Activated T-helper 1 cell treated with anti-CD3 and anti-CD28 coated beads, Interleukin-2, amount 50 U/mL, for 16 hours (primary cell): ENCODE data around the gene PHF23.

Experiments used
- DNase-seq, 2 donors: peaks; one replicate each; pipeline ENCODE4 v3.0.0-alpha.2; 2020; ENCODE audit warnings: low read depth in 1 of 2, low spot score in 1 of 2

The PHF23 gene

DNA sequence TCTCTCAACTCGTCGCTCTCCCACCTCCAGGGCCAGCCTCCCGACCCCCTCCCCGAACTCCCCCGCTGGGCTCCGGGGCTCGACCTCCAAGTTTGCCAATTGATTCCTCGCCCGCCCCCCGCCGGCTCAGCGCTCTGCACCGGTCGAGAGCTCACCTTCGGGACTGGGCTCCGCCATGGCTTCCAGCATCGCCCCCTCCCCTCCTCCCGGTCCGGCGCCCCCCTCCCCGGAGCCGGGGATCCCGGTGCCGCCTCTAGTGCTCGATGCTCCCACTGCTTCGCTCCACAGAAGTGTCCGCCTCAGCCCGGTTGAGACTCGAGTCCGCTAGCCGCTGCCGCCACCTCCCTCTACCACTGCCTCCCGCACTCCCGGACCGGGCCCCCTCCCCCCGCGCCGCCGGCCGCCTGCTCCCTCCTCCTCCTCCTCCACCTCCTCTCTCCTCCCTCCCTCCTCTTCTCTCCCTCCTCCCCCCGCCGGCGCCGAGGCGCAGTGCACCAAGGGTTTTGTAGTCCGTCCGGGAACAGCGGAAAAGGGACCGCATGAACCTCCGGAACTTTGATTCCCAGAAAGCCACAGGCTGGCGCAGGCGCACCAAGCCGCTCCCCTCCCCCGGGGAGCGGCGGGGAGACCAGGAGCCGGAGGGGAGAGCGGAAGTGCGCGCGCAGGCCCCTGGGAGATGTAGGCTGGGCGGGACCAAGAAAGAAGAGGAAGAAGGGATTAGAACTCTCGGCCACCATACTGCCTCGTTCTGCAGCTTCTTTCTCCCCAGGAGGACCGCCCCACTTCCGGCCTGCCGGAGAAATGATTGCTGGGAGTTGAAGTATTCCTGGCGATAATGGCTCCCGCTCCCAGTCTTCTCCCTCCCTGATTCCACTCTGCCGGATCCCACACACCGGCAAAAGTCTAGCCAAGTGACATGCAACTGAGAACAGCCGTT, at the start of gene PHF23:
PHF23 (minus strand) TSS at position 367 of the 937 bp plus-strand sequence; CDS start at position 189, 178 bp downstream.
- DNase-seq = peak; percentile 94 to 97

DNA sequence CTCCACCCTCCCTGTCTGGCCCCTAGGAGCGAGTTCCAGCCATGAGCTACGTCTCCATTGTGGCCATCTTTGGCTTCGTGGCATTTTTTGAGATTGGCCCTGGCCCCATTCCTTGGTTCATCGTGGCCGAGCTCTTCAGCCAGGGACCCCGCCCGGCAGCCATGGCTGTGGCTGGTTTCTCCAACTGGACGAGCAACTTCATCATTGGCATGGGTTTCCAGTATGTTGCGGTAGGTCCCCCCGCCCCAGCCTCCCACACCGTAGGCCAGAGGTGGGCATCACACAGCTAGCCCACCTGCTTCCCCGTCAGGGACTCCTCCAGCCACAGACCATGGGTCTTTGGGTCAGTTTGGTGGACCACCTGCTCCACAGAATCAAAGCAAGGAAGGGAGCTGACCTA, 46.4 kb upstream of the PHF23 start:
- DNase-seq = no peak

DNA sequence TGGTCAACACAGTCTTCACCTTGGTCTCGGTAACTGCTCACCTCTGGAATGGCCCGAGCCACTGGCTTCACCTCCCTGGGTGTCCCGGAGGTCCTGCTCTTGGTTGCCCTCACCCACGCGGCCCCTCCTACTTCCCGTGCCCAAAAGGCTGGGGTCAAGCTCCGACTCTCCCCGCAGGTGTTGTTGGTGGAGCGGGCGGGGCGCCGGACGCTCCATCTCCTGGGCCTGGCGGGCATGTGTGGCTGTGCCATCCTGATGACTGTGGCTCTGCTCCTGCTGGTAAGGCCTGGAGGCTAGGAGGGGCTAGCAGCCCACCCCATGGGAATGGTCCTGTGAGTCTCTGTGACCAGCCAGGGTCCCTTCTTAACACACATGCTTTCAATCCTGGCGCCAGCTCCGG, 45.7 kb upstream of the PHF23 start:
- no peak for DNase-seq

DNA sequence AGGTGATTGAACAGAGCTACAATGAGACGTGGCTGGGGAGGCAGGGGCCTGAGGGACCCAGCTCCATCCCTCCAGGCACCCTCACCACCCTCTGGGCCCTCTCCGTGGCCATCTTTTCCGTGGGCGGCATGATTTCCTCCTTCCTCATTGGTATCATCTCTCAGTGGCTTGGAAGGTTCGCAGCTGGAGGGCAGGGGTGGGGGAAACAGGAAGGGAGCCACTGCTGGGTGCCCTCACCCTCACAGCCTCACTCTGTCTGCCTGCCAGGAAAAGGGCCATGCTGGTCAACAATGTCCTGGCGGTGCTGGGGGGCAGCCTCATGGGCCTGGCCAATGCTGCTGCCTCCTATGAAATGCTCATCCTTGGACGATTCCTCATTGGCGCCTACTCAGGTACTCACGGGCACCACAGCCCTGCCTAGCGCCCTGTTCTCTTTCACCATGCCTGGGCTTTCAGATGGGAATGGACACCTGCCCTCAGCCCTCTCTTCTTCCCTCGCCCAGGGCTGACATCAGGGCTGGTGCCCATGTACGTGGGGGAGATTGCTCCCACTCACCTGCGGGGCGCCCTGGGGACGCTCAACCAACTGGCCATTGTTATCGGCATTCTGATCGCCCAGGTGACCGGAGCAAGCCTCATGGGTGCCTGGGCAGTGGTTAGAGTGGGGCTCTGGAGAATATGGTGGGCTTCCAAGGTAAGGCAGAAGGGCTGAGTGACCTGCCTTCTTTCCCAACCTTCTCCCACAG, 44.4 kb upstream of the PHF23 start:
- no peak for DNase-seq

DNA sequence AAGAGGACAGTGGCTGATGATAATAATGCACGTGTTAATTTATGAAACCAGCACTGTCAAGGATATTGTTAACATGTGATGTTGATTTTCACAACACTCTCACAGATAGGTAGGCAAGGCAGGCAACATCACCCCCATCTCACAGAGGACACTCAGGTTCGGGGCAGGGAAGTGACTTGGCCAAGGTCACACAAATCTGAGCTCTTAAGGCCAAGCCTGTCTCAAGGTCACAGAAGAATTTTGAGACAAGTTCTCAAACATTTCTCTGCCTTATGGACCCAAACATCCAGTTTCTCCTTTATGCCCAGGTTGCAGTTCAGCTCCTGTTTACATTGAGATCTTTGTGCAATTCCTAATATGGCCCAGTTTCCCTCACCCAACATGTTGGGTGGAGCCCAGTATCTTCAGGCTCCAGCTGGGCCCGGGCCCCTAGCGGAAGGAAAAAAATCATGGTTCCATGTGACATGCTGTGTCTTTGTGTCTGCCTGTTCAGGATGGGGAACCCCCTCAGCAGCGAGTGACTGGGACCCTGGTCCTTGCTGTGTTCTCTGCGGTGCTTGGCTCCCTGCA, 43.6 kb upstream of the PHF23 start:
- DNase-seq = no peak

DNA sequence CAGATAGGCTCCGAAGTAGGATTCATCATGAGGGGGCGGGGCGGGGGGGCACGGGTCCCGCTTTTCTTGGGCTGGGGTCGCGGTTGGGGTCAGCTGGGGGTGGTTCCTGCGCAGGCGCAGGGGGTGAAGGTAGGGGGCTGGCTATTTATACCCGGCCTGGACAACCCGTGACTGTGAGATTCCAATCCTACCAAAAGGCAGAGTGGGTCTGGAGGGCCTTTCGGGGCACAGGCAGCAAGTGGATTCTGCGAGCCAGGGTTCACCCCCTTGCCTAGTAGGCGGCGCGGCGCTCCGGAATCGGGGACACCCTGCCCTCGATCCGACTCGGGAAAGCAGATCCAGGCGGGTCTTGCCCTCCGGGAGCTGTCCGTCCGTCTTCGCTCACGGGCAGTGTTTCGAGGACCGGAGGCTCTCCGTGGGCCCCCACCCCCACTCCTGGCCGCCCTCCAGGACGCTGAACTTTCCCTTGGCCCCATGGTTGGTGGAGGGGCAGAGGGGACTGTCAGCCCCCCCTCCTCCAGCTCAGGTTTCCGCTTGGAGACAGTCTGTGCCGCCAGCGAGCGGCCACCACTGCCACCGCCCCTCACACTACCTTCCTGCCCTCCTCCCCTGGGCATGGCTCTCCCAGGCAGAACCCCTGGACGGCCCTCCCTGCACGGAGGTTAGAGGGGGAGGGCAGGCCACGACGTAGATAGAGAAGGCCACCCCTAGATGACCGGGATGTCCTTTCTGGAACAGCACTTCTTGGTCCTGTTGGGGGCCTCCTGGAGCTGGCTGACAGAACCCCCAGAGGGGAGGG, 42.9 kb upstream of the PHF23 start:
- DNase-seq = no peak

DNA sequence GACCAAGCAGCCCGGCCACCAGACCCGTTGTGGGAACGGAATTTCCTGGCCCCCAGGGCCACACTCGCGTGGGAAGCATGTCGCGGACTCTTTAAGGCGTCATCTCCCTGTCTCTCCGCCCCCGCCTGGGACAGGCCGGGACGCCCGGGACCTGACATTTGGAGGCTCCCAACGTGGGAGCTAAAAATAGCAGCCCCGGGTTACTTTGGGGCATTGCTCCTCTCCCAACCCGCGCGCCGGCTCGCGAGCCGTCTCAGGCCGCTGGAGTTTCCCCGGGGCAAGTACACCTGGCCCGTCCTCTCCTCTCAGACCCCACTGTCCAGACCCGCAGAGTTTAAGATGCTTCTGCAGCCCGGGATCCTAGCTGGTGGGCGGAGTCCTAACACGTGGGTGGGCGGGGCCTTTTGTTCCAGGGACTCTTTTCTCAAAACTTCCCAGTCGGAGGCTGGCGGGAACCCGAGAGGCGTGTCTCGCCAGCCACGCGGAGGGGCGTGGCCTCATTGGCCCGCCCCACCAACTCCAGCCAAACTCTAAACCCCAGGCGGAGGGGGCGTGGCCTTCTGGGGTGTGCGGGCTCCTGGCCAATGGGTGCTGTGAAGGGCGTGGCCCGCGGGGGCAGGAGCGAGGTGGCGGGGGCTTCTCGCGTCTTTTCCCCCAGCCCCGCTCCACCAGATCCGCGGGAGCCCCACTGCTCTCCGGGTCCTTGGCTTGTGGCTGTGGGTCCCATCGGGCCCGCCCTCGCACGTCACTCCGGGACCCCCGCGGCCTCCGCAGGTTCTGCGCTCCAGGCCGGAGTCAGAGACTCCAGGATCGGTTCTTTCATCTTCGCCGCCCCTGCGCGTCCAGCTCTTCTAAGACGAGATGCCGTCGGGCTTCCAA, 42.1 kb upstream of the PHF23 start, which contains the start of gene SLC2A4:
SLC2A4 (plus strand) TSS at position 645 of the 879 bp plus-strand sequence; CDS start at position 862, 217 bp downstream.
- DNase-seq = peak; percentile 42 to 74

DNA sequence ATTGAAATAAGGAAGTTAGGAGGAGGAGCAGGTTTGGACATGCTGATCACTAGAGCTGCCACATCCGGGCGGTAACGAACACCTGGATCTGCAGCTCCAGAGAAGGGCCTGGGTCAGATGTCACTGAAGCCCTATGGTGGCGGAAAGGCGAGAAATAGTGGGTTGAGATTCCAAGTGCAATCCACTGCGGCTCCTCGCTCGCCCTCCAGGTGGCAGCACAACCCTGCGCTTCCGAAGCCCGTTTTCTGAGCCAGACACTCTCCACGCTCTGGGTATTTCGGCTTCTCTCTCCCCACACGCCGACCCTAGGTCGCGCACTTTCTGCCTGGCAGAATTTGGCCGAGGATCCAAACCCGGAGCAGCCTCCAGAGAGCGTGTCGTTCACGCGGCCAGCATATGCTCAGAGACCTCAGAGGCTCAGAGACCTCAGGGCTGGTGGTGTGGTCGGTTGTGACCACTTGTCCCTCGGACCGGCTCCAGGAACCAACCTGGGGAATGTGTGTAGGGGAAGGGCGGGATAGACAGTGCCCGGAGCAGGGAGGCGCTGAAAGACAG, 41.3 kb upstream of the PHF23 start:
- DNase-seq = peak; percentile 75 to 77

DNA sequence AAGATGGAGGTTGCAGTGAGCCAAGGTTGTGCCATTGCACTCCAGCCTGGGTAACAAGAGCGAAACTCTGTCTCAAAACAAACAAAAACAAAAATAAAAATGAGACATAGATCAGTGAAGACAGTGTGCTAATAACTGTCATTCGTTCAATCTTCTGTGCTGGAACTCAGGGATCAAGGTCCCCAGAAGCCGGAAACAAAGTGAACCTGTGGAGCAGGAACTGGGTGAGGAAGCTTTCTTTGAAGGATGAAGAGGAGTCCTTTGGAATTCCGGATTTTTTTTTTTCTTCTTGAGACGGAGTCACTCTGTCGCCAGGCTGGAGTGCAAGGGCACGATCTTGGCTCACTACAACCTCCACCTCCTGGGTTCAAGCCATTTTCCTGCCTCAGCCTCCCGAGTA, 40.2 kb upstream of the PHF23 start:
- DNase-seq = no peak

DNA sequence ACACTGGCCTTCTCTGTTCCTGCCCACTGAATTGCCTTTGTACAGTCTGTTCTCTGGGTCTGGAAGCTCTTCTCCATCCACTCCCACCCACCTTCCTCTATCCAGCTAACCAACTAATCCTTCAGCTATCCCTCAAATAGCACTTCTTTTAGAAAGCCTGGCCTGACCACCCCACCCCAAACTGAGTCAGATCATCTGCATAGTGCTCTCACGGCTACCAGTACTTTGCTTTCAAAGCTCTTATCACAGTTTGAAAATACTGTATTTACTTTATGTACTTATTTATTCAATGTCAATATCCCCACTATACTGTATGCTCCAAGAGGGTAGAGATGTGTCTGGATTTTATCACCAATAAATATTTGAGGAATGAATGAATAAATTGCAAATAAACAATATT, 27.5 kb upstream of the PHF23 start:
- DNase-seq = no peak

DNA sequence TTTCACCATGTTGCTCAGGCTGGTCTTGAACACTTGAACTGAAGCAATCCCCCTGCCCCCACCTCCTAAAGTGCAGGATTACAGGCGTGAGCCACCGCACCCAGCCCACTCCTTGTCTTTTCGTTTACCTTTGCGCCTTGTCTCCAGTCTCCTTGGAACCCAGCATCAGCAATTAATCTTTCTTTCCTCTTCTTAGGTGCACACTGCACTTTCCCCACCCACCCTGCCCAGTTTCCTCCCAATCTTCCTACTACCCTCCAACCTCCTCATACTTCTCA, 24.5 kb upstream of the PHF23 start:
- no peak for DNase-seq

DNA sequence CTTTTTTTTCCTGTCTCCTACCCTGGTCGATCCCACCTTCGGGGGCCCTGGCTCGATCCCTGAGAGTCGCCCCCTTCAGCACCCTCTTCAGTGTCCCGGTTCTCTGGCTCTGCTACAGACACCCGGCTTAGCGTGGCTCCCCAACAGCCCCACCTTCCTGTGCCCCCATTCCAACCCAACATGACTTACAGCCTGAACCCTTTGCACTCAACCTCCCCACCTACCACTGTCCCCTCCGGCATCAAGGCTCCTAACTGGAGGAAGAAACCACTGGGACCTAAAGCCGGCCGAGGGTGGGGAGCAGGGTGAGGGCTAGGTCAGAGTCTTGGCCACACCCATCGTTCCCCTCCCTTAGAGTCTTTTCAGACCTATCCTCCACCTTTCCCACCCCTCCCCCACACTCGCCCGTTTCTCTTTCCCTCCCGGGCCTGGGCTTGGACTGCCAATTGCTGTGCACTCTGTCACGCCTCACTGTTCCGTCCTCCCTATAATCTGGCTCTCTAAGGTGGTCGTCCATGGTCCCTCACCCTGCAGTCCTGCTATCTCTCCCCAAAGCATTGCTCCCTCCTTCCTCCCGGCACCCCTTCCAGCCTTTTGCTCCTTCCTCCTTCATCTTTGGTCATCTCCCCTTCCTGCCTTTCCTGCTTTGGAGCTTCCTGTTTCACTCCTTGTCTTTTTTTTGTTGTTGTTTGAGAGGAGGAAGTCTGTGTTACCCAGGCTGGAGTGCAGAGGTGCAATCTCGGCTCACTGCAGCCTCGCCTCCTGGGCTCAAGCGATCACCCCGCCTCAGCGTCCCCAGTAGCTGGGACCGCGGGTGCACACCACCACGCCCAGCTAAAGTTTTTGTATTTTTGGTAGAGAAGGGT, 23.9 kb upstream of the PHF23 start:
- DNase-seq = no peak

DNA sequence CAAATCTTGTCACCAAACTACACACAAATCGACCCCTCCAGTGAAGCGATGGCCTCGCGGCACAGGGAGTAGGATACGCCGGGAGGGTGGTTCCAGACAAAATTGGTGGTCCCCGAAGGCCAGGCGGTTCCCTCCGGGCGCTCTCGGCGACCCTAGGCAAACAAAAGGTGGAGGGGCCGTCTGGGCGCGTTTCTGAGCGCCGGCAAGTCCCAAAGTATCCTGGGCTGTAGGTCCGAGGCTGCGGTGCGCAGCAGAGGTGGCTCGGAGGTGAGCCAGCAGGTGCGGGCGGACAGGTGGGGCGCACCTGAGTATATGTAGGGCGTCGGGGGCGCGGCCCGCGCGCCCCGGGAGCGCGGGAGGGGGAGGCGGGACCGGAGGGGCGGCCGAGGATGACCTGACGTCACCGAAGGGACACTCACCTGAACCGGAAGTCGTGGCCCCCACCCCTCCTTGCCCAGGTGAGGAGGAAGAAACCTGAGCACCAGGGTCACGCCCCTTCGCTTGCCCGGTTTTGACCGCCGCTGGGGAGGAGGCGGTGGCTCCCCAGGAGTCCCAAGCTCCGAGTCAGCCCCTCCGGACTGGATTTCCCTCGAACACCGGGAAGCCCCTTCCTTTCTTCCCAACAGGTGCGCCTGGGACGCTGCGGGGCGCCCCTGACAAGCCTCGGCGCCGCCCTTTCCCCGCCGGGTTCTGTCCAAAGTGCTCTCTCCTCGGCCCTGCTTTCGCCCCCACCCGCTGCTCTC, 23.1 kb upstream of the PHF23 start, which contains the start of gene CLDN7:
CLDN7 (minus strand) TSS at position 287 of the 743 bp plus-strand sequence. CDS start 435 bp downstream, outside the sequence.
- no peak for DNase-seq

DNA sequence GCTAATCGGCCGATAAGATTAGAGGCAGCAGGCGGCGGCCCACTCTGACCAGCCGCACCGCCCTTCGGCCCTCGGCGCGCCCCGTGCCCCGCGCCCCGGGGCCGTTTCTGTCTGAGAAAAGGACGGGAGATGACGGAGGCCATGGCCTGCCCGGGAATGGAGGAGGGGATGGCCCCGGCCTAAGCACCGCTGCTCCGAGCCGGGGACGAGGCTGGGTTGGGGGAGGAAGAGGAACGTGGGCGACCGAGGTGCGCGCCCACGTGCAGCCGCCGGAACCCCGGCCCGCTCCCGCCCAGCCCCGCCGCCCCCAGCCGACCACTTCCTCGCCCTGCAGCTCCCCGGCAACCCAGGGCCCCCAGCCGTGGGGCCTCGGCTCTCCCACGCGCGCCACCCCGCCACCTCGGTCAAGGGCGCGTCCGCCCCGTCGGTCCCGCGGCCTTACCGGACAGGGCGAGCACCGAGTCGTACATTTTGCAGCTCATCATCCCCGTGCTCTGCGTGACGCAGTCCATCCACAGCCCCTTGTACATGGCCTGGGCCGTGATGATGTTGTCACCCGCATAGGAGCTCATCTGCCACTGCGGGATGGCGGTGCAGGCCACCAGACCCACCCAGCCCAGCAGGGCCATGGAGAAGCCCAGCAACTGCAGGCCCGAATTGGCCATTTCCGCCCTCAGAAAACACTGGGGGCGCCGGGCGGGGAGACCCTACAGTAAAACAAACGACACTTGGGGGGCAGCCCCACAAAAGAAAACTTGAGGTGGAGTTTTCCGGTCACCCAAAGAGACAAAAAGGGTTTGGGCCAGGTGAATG, 22.3 kb upstream of the PHF23 start:
- no peak for DNase-seq

DNA sequence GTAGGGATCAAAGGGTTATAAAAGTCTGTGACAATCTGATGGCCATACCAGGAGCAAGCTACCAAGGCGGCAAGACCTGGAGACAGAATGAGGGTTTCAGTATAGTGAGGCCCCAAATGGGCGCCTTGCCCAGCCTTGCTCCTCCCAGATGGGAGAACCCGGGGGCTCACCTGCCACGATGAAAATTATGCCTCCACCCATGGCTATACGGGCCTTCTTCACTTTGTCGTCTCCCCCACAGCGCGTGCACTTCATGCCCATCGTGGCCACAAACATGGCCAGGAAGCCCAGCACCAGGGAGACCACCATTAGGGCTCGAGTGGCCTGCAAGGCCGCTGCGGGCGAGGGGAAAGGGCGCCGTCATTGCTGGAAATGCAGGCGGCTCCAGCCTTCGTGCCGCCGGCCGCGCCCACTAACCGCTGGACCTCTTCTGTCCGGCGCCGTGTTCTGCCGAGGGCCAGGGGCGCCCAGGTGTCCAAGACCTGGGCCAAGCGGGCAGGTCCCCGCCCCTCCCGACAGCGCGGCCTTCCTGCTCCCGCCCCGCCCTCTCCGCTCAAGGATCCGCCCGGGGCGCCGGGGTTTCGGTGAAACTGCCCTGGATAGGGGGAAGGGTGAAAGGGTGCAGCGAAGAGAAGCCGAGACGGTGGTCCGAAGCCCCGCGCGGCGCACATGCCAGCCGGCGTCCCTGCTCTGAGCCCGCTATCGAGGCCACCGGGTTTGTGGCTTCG, 21.6 kb upstream of the PHF23 start:
- DNase-seq = no peak

DNA sequence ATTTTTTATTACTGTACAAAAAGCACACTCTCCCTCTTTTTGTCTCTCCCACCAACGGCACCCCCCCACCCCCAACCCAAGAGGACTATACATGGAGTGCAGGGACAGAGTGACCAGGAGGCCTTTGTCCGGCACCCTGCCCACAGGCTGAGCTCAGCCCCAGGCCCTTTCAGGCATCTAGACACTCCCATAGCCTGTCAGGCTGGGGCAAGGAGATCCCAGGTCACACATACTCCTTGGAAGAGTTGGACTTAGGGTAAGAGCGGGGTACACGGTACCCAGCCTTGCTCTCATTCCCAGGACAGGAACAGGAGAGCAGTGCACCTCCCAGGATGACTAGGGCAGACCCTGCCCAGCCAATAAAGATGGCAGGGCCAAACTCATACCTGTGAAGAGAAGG, 20.9 kb upstream of the PHF23 start:
- DNase-seq = no peak

DNA sequence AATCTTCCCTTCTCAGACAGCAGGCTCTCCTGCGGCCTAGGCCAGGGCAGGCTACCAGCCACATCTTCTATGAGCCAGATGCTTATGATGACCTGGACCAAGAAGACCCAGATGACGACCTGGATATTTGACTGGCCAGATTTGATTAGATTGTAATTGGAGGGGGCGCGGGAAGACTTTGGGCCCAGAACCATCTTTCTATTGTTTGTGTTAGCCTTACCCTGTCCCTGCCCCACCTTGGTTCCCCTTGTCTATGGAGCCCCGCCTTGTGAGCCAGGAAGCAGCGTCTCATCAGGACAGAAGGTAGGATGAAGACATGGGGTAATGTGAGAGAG, 20.3 kb upstream of the PHF23 start:
- no peak for DNase-seq
